HG03095 (cell line): ENCODE results near the gene FAM83D.
"Not testable (repeated sequence)": the region's sequence is repeated elsewhere in the genome, so short reads cannot be mapped to it uniquely, and the experiment has no call there.

ENCODE experiments used
- ATAC-seq: cut with Tn5 transposase; IDR thresholded peaks from one replicate; pipeline ENCODE4 v1.9.1; 2021; ENCODE audit warnings: moderate library complexity; ENCODE audit not compliant: unreplicated experiment

The FAM83D gene

GRCh38 chr20:38932457-38933120, 6.4 kb downstream of the FAM83D start:
- ATAC-seq = no peak

- no peak for ATAC-seq
Measured at GRCh38 chr20:38934530-38934929, 8.3 kb downstream of the FAM83D start.

GRCh38 chr20:38935285-38935684, 9.1 kb downstream of the FAM83D start:
- no peak for ATAC-seq

- ATAC-seq = no peak
Measured at GRCh38 chr20:38935967-38936407, 9.8 kb downstream of the FAM83D start.

GRCh38 chr20:38937000-38937399, 10.8 kb downstream of the FAM83D start:
- ATAC-seq = no peak

GRCh38 chr20:38937978-38938473, 11.8 kb downstream of the FAM83D start:
- no peak for ATAC-seq

GRCh38 chr20:38939686-38940085, 13.5 kb downstream of the FAM83D start:
- ATAC-seq = no peak

- no peak for ATAC-seq
Measured at GRCh38 chr20:38940644-38941043, 14.4 kb downstream of the FAM83D start.

- no peak for ATAC-seq
Measured at GRCh38 chr20:38941726-38942389, 15.6 kb downstream of the FAM83D start.

- no peak for ATAC-seq
Measured at GRCh38 chr20:38945012-38945411, 18.8 kb downstream of the FAM83D start.

- no peak for ATAC-seq
Measured at GRCh38 chr20:38946836-38947235, 20.6 kb downstream of the FAM83D start.

- no peak for ATAC-seq
Measured at GRCh38 chr20:38947931-38948362, 21.7 kb downstream of the FAM83D start.

- ATAC-seq = no peak
Measured at GRCh38 chr20:38950254-38950653, 24.0 kb downstream of the FAM83D start.

- ATAC-seq = no peak
Measured at GRCh38 chr20:38951611-38952010, 25.4 kb downstream of the FAM83D start.

- no peak for ATAC-seq
Measured at GRCh38 chr20:38952153-38952552, 25.9 kb downstream of the FAM83D start.

GRCh38 chr20:38953630-38954340, 27.6 kb downstream of the FAM83D start:
- ATAC-seq = no peak

GRCh38 chr20:38957235-38957876, 31.1 kb downstream of the FAM83D start:
- no peak for ATAC-seq

- ATAC-seq = no peak
Measured at GRCh38 chr20:38957915-38958485, 31.8 kb downstream of the FAM83D start.

- ATAC-seq = not testable (repeated sequence)
Measured at GRCh38 chr20:38960187-38960687, 34.0 kb downstream of the FAM83D start.

GRCh38 chr20:38961530-38962043, 35.4 kb downstream of the FAM83D start:
- no peak for ATAC-seq
